SK-N-SH (cell line): Measurements from ENCODE around the gene CISD3. TPM values are rescaled to one million over a fixed set of nuclear protein-coding genes. Genes with fewer than 3 reads are reported as not detected.

Source experiments
- CTCF ChIA-PET: fragments of 300-600, 350-600 bp; formaldehyde crosslinking; extraction: SDS; loops from one replicate; lab custom pipeline; 2021; lab: Yijun Ruan, JAX
- POLR2A ChIA-PET: fragments of 350-600 bp; sonication (Branson Sonifier 250); formaldehyde crosslinking; extraction: SDS; loops from one replicate; lab custom pipeline; 2020; ENCODE audit warnings: antibody characterized with exemption, inconsistent platforms; lab: Yijun Ruan, JAX
- DNase-seq: peaks from one replicate; pipeline ENCODE4 v3.0.0; 2012
- H2AFZ ChIP-seq: fragments of 200-600 bp; sonication (generic); 2 replicates; pipeline ENCODE4 v1.8.1; 2016; ENCODE audit warnings: antibody characterized with exemption, mild to moderate bottlenecking, low read depth
- H3F3A ChIP-seq: fragments of 200-600 bp; sonication (generic); replicated peaks from 2 replicates; pipeline ENCODE3; 2016; ENCODE audit warnings: antibody characterized with exemption, mild to moderate bottlenecking; ENCODE audit not compliant: insufficient read depth
- H3K27ac ChIP-seq, 2 experiments: fragments of 200-500 bp in 1 of 2; fragments of 200-600 bp in 1 of 2; sonication (Bioruptor generic) in 1 of 2; sonication (generic), shearing (Covaris generic) in 1 of 2; 2 replicates each; pipeline versions ENCODE4 v1.5.1 to v1.6.1; 2014 to 2016; ENCODE audit warnings: low read depth in 2 of 2, inconsistent platforms in 1 of 2, low read length in 1 of 2, mild to moderate bottlenecking in 1 of 2, mixed read lengths in 1 of 2
- H3K27me3 ChIP-seq: fragments of 200-600 bp; sonication (generic), shearing (Covaris generic); 2 replicates; pipeline ENCODE4 v1.6.1; 2016; ENCODE audit warnings: mixed run types; ENCODE audit not compliant: insufficient read depth
- H3K36me3 ChIP-seq, 2 experiments: fragments of 200-500 bp in 1 of 2; fragments of 200-600 bp in 1 of 2; sonication (Bioruptor generic) in 1 of 2; sonication (generic) in 1 of 2; replicated peaks in 1 of 2; 2 replicates each; pipeline versions ENCODE3 to v1.5.1; 2014 to 2016; ENCODE audit warnings: low read length in 1 of 2, mild to moderate bottlenecking in 1 of 2; ENCODE audit not compliant: insufficient read depth in 2 of 2, control insufficient read depth in 1 of 2
- H3K4me1 ChIP-seq, 2 experiments: fragments of 200-500 bp in 1 of 2; fragments of 200-600 bp in 1 of 2; sonication (Bioruptor generic) in 1 of 2; sonication (generic), shearing (Covaris generic) in 1 of 2; 2 replicates each; pipeline versions ENCODE4 v1.5.1 to v1.6.1; 2014 to 2016; ENCODE audit warnings: low read depth in 1 of 2, low read length in 1 of 2, mixed run types in 1 of 2; ENCODE audit not compliant: insufficient read depth in 2 of 2, control insufficient read depth in 1 of 2
- H3K4me2 ChIP-seq: fragments of 200-600 bp; sonication (generic), shearing (Covaris generic); 2 replicates; pipeline ENCODE4 v1.6.1; 2017; ENCODE audit warnings: mixed run types
- H3K4me3 ChIP-seq, 2 experiments: fragments of 200-500 bp in 1 of 2; fragments of 200-600 bp in 1 of 2; sonication (Bioruptor generic) in 1 of 2; sonication (generic), shearing (Covaris generic) in 1 of 2; 2 replicates each; pipeline versions ENCODE4 v1.5.1 to v1.8.1; 2014 to 2016; ENCODE audit warnings: low read depth in 2 of 2, inconsistent platforms in 1 of 2, low read length in 1 of 2, mild to moderate bottlenecking in 1 of 2, mixed read lengths in 1 of 2, moderate library complexity in 1 of 2
- H3K79me2 ChIP-seq: fragments of 200-600 bp; sonication (generic); 2 replicates; pipeline ENCODE4 v1.8.1; 2017; ENCODE audit warnings: mild to moderate bottlenecking; ENCODE audit not compliant: insufficient read depth
- H3K9ac ChIP-seq: fragments of 200-600 bp; sonication (generic); 2 replicates; pipeline ENCODE4 v1.6.1; 2017; ENCODE audit warnings: mixed run types
- H3K9me2 ChIP-seq: fragments of 200-600 bp; sonication (generic); 2 replicates; pipeline ENCODE4 v1.6.1; 2017; ENCODE audit warnings: mixed run types
- H3K9me3 ChIP-seq: fragments of 200-600 bp; sonication (generic); 2 replicates; pipeline ENCODE4 v1.6.1; 2017; ENCODE audit warnings: mixed run types, mild to moderate bottlenecking, moderate library complexity
- H4K20me1 ChIP-seq: fragments of 200-600 bp; sonication (generic); 2 replicates; pipeline ENCODE4 v1.6.1; 2017; ENCODE audit warnings: mild to moderate bottlenecking, mixed run types; ENCODE audit not compliant: insufficient read depth
- CHD2 ChIP-seq: fragments of 150-350 bp; IDR thresholded peaks from 2 replicates; pipeline ENCODE4 v1.6.1; 2018; ENCODE audit warnings: low read length; ENCODE audit not compliant: partially characterized antibody
- EZH2phosphoT487 ChIP-seq: fragments of 200-600 bp; sonication (generic); IDR thresholded peaks from 2 replicates; pipeline ENCODE4 v1.6.1; 2017; ENCODE audit warnings: low read depth, mixed run types, mild to moderate bottlenecking, antibody characterized with exemption, moderate library complexity, borderline replicate concordance
- FOXM1 ChIP-seq: IDR thresholded peaks from 2 replicates; pipeline ENCODE4 v1.4.0; 2012; ENCODE audit warnings: low read depth, mild to moderate bottlenecking
- GABPA ChIP-seq: IDR thresholded peaks from 2 replicates; pipeline ENCODE4 v1.4.0; 2012; ENCODE audit warnings: low read depth, mild to moderate bottlenecking
- GATA2 ChIP-seq: sonication (generic); formaldehyde crosslinking; IDR thresholded peaks from 2 replicates; pipeline ENCODE4 v1.5.0; 2020; ENCODE audit warnings: mild to moderate bottlenecking, missing genetic modification reagents
- MEF2A ChIP-seq: IDR thresholded peaks from 2 replicates; pipeline ENCODE4 v1.4.0; 2012; ENCODE audit warnings: low read depth, borderline replicate concordance
- MXI1 ChIP-seq: IDR thresholded peaks from 2 replicates; pipeline ENCODE4 v1.6.1; 2012; ENCODE audit warnings: mild to moderate bottlenecking, low read depth, low read length, improper control_type of control experiment
- NRF1 ChIP-seq: IDR thresholded peaks from 2 replicates; pipeline ENCODE4 v1.6.1; 2012; ENCODE audit warnings: low read depth, mild to moderate bottlenecking, low read length
- RXRA ChIP-seq: IDR thresholded peaks from 2 replicates; pipeline ENCODE4 v1.4.0; 2012; ENCODE audit warnings: low read depth, mild to moderate bottlenecking, borderline replicate concordance
- SIN3A ChIP-seq: IDR thresholded peaks from 2 replicates; pipeline ENCODE4 v1.6.1; 2012; ENCODE audit warnings: low read depth, mild to moderate bottlenecking, low read length, moderate library complexity, borderline replicate concordance
- TAF1 ChIP-seq: IDR thresholded peaks from 2 replicates; pipeline ENCODE4 v1.6.1; 2012; ENCODE audit warnings: low read depth, mild to moderate bottlenecking, low read length, moderate library complexity, borderline replicate concordance
- TCF12 ChIP-seq: IDR thresholded peaks from 2 replicates; pipeline ENCODE4 v1.4.0; 2012
- TEAD4 ChIP-seq: IDR thresholded peaks from 2 replicates; pipeline ENCODE4 v1.4.0; 2012; ENCODE audit warnings: mild to moderate bottlenecking, borderline replicate concordance; ENCODE audit not compliant: insufficient read depth
- YY1 ChIP-seq: IDR thresholded peaks from 2 replicates; pipeline ENCODE4 v1.4.0; 2012; ENCODE audit warnings: low read depth, mild to moderate bottlenecking
- WGBS: methylation state at CpG from one replicate; pipeline ENCODE4 v1.1.6; 2017; ENCODE audit warnings: low lambda C conversion rate; 5-methylcytosine and 5-hydroxymethylcytosine counted together
- polyA plus RNA-seq, 3 experiments: library from polyadenylated mRNA; depleted of rRNA; stranded (reverse); fragments of >200 nt; gene quantifications; 2 replicates each; pipeline ENCODE4 v1.2.3, GENCODE V29; 2012
- TF ChIP-seq, protein P1 (sequence below): fragments of 150-350 bp; IDR thresholded peaks from 2 replicates; pipeline ENCODE4 v1.6.1; 2016; ENCODE audit warnings: mild to moderate bottlenecking, low read depth, low read length
- TF ChIP-seq, protein P2 (sequence below): fragments of 200-600 bp; sonication (generic); IDR thresholded peaks from 2 replicates; pipeline ENCODE4 v1.6.1; 2017; ENCODE audit warnings: antibody characterized with exemption, mild to moderate bottlenecking, moderate library complexity
- TF ChIP-seq, protein P3 (sequence below): IDR thresholded peaks from 2 replicates; pipeline ENCODE4 v1.4.0; 2012; ENCODE audit warnings: low read depth

CISD3 gene
- polyA plus RNA-seq, 1 of the 3 experiments (the other 2 are of a cell fraction): 16.5 TPM

DNA sequence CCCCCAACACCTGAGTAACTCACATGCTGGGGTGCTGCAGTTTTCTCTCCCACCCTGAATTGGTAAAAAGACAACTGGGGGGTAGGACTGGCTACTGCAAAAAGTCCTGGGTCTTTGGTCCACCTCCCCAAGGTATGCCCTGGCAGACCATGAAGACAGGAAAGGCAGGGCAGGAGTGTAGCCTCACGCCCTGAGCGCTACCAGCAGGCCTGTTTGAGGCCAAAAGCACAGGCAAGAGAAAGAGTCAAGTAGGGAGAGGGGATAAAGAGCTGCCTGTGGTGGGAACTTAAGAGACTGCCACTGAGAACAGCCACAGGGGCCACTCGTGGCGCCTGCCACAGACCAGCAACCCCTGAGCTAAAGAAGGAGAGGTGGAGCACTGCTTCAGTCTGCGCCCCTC lies 36.2 kb downstream of the CISD3 start:
- no peak for TF ChIP-seq TAF1
- no peak for TF ChIP-seq TCF12
- no peak for TF ChIP-seq CHD2
- no peak for TF ChIP-seq NRF1
- no peak for TF ChIP-seq FOXM1
- TF ChIP-seq, protein P1, sequence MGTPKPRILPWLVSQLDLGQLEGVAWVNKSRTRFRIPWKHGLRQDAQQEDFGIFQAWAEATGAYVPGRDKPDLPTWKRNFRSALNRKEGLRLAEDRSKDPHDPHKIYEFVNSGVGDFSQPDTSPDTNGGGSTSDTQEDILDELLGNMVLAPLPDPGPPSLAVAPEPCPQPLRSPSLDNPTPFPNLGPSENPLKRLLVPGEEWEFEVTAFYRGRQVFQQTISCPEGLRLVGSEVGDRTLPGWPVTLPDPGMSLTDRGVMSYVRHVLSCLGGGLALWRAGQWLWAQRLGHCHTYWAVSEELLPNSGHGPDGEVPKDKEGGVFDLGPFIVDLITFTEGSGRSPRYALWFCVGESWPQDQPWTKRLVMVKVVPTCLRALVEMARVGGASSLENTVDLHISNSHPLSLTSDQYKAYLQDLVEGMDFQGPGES: no peak
- no peak for TF ChIP-seq RXRA
- Histone ChIP-seq H3K9me3 (no peaks in the 10 kb centered on the region), H3K36me3 (peaks cover 51 to 79% of the 10 kb centered on the region in 2 experiments), H3K9me2 (no peaks in the 10 kb centered on the region), H3K4me3 (no peak overlapping the region), H3K27ac (no peak overlapping the region), H3K4me1 (no peaks in the 10 kb centered on the region; a peak in 1 of 4 replicates), H4K20me1 (peaks cover 8% of the 10 kb centered on the region; the same call in 1 of the 2 replicates), H3K4me2 (no peak overlapping the region), H3K9ac (no peak overlapping the region), H3K27me3 (no peaks in the 10 kb centered on the region), H3K79me2 (no peaks in the 10 kb centered on the region), H2AFZ (no peak overlapping the region), H3F3A (peaks cover 28% of the 10 kb centered on the region)
- ChIA-PET CTCF (interaction anchor here (1.1 kb wide), 1 partner anchor 9 kb away, joined by 3 read pairs; no protein-coding TSS in a partner anchor), POLR2A (interaction anchor here (1.3 kb wide), 1 partner anchor 12 kb away, joined by 3 read pairs; no protein-coding TSS in a partner anchor)
- 98% methylated on average over 4 of the region's 5 CpGs for WGBS
- DNase-seq: no peak

DNA sequence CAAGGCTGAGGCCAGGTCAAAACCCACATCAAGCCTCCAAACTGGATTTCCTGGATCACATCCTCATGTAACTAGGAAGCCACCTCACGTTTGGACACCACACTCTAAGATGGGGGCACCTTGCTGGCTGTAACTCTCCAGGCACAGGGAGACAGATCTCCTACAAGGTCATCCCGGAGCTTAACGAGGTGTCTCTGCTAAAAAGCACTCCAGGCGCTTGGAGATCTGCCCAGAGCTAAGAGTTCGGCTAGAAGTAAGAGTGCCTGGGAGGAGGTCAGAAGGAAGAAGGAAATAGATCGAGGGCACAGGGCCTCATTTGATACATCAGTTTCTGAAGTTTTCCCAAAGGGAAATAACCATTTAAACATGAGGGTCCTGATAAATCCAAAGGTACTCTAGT lies 38.3 kb downstream of the CISD3 start:
- H3K27me3 ChIP-seq: no peaks in the 10 kb centered on the region
- no peaks in the 10 kb centered on the region for H3K79me2 ChIP-seq
- H3K9me3 ChIP-seq: no peaks in the 10 kb centered on the region
- H3K36me3 ChIP-seq: peaks cover 71 to 86% of the 10 kb centered on the region in 2 experiments
- peaks cover 8% of the 10 kb centered on the region; the same call in 1 of the 2 replicates for H4K20me1 ChIP-seq
- WGBS: 70% methylated on average over 5 of the region's 6 CpGs
- H3F3A ChIP-seq: peaks cover 25% of the 10 kb centered on the region
- no peak overlapping the region for H3K9ac ChIP-seq
- no peak overlapping the region for H2AFZ ChIP-seq
- no peak overlapping the region for H3K4me2 ChIP-seq
- no peak overlapping the region for H3K4me3 ChIP-seq
- no peaks in the 10 kb centered on the region; a peak in 1 of 4 replicates for H3K4me1 ChIP-seq
- no peak overlapping the region; a peak in 1 of 4 replicates for H3K27ac ChIP-seq
- TF ChIP-seq TAF1: no peak
- TF ChIP-seq TEAD4: no peak
- no peaks in the 10 kb centered on the region for H3K9me2 ChIP-seq
- DNase-seq: no peak
- POLR2A ChIA-PET: no interaction called here
- CTCF ChIA-PET: interaction anchor here (1.4 kb wide), 1 partner anchor 34 kb away, joined by 4 read pairs; no protein-coding TSS in a partner anchor

DNA sequence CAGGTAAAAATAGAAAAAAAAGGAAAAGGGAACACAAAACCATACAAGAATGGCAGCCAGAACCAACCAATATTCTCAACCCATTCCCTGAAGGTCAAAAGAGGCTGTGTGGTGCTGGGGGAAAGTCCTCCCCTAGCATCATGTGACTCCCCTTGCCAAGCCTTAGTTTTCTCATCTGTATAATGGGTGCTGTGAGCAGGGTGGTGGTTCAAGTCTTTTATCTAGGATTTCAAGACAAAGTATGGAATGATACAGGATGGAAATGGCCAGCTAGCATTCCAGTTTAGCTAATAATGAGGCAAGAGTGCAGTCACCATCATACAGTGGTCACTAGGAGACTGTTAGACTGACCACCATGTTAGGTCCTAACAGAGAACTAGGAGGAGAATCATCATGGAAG lies 43.1 kb downstream of the CISD3 start:
- H3F3A ChIP-seq: peaks cover 4% of the 10 kb centered on the region
- H3K27me3 ChIP-seq: no peaks in the 10 kb centered on the region
- H3K4me2 ChIP-seq: no peak overlapping the region
- H4K20me1 ChIP-seq: no peaks in the 10 kb centered on the region
- H3K36me3 ChIP-seq: peaks cover 66 to 72% of the 10 kb centered on the region in 2 experiments
- no peaks in the 10 kb centered on the region for H3K9me2 ChIP-seq
- no peak for DNase-seq
- TF ChIP-seq GABPA (no peak), EZH2phosphoT487 (no peak), GATA2 (CRISPR knock-in tag) (no peak), MEF2A (no peak), TCF12 (no peak), NRF1 (no peak), YY1 (no peak), SIN3A (no peak), TAF1 (no peak), MXI1 (no peak)
- TF ChIP-seq, protein P2, sequence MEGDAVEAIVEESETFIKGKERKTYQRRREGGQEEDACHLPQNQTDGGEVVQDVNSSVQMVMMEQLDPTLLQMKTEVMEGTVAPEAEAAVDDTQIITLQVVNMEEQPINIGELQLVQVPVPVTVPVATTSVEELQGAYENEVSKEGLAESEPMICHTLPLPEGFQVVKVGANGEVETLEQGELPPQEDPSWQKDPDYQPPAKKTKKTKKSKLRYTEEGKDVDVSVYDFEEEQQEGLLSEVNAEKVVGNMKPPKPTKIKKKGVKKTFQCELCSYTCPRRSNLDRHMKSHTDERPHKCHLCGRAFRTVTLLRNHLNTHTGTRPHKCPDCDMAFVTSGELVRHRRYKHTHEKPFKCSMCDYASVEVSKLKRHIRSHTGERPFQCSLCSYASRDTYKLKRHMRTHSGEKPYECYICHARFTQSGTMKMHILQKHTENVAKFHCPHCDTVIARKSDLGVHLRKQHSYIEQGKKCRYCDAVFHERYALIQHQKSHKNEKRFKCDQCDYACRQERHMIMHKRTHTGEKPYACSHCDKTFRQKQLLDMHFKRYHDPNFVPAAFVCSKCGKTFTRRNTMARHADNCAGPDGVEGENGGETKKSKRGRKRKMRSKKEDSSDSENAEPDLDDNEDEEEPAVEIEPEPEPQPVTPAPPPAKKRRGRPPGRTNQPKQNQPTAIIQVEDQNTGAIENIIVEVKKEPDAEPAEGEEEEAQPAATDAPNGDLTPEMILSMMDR: no peak
- TF ChIP-seq, protein P1: no peak
- TF ChIP-seq, protein P3, sequence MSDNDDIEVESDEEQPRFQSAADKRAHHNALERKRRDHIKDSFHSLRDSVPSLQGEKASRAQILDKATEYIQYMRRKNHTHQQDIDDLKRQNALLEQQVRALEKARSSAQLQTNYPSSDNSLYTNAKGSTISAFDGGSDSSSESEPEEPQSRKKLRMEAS: no peak
- CTCF ChIA-PET: interaction anchor here (1.2 kb wide), 1 partner anchor 10 kb away, joined by 3 read pairs; no protein-coding TSS in a partner anchor
- POLR2A ChIA-PET: no interaction called here
- no peak overlapping the region for H3K9ac ChIP-seq
- H3K9me3 ChIP-seq: no peaks in the 10 kb centered on the region
- H2AFZ ChIP-seq: no peak overlapping the region
- peaks cover 0 to under 1% of the 10 kb centered on the region in 2 experiments; a peak in 2 of 4 replicates for H3K4me1 ChIP-seq
- H3K4me3 ChIP-seq: no peak overlapping the region
- no peaks in the 10 kb centered on the region for H3K79me2 ChIP-seq
- no peak overlapping the region for H3K27ac ChIP-seq
